Osteoblast (primary cell): ENCODE data around the gene TAF4. TPM values are rescaled to one million over a fixed set of nuclear protein-coding genes. Genes with fewer than 3 reads are reported as not detected.
A peak's percentile ranks its signal among the peaks of the same experiment; 100 is the strongest.

ENCODE experiments used
- DNase-seq: peaks from one replicate; pipeline ENCODE4 v3.0.0; 2011; ENCODE audit warnings: low spot score, mixed read lengths; ENCODE audit not compliant: insufficient read length; ENCODE audit errors: missing footprints
- H2AFZ ChIP-seq: 2 replicates; pipeline ENCODE4 v1.6.0; 2011; ENCODE audit warnings: mild to moderate bottlenecking, low read length
- H3K27ac ChIP-seq: 2 replicates; pipeline ENCODE4 v1.5.1; 2011; ENCODE audit warnings: mild to moderate bottlenecking, low read depth, low read length, moderate library complexity
- H3K27me3 ChIP-seq: 2 replicates; pipeline ENCODE4 v1.6.0; 2012; ENCODE audit warnings: mild to moderate bottlenecking, control low read depth, inconsistent platforms, low read length, moderate library complexity; ENCODE audit not compliant: insufficient read depth
- H3K36me3 ChIP-seq: 2 replicates; pipeline ENCODE4 v1.5.1; 2011; ENCODE audit warnings: mild to moderate bottlenecking, low read length, control low read depth, moderate library complexity; ENCODE audit not compliant: insufficient read depth
- H3K4me1 ChIP-seq: 2 replicates; pipeline ENCODE4 v1.5.1; 2011; ENCODE audit warnings: mild to moderate bottlenecking, low read length, control low read depth, moderate library complexity; ENCODE audit not compliant: insufficient read depth
- H3K4me2 ChIP-seq: 2 replicates; pipeline ENCODE4 v1.6.0; 2011; ENCODE audit warnings: mild to moderate bottlenecking, low read length; ENCODE audit not compliant: insufficient read depth
- H3K4me3 ChIP-seq: fragments of 200-600 bp; sonication (generic); 3 replicates; pipeline ENCODE4 v1.5.1; 2012; ENCODE audit warnings: mild to moderate bottlenecking, low read length, inconsistent platforms; ENCODE audit not compliant: insufficient read depth
- H3K79me2 ChIP-seq: 2 replicates; pipeline ENCODE4 v1.6.0; 2012; ENCODE audit warnings: mild to moderate bottlenecking, low read length, control low read depth, inconsistent platforms; ENCODE audit not compliant: insufficient read depth
- H3K9me3 ChIP-seq: 2 replicates; pipeline ENCODE4 v1.5.1; 2011; ENCODE audit warnings: low read depth, low read length, control low read depth
- H4K20me1 ChIP-seq: 2 replicates; pipeline ENCODE4 v1.6.0; 2012; ENCODE audit warnings: mild to moderate bottlenecking, low read length, control low read depth; ENCODE audit not compliant: insufficient read depth
- CTCF ChIP-seq: IDR thresholded peaks from 2 replicates; pipeline ENCODE4 v1.5.1; 2011; ENCODE audit warnings: mild to moderate bottlenecking, low read depth, low read length, moderate library complexity; ENCODE audit errors: extremely low read depth
- total RNA-seq: library from RNA; depleted of rRNA; stranded (reverse); fragments of >200 nt; gene quantifications from 2 replicates; pipeline ENCODE4 v1.2.3, GENCODE V29; 2012

Gene TAF4
- total RNA-seq, 1 donor: 4.3 TPM

- no peak overlapping the region for H3K4me3 ChIP-seq
- no peaks in the 10 kb centered on the region for H3K27me3 ChIP-seq
- no peak for TF ChIP-seq CTCF
- H3K4me2 ChIP-seq: no peak overlapping the region
- no peak overlapping the region for H3K27ac ChIP-seq
- no peaks in the 10 kb centered on the region for H3K4me1 ChIP-seq
- H3K36me3 ChIP-seq: no peaks in the 10 kb centered on the region
- H3K79me2 ChIP-seq: peaks cover 84% of the 10 kb centered on the region
- peak; percentile 42 for DNase-seq
- no peaks in the 10 kb centered on the region for H3K9me3 ChIP-seq
- peaks cover 22% of the 10 kb centered on the region for H4K20me1 ChIP-seq
- H2AFZ ChIP-seq: no peak overlapping the region
Observed at GRCh38 chr20:62054451-62054953, 11.2 kb downstream of the TAF4 start.

- Histone ChIP-seq H4K20me1 (peaks cover 22% of the 10 kb centered on the region), H3K4me1 (no peaks in the 10 kb centered on the region), H3K36me3 (no peaks in the 10 kb centered on the region), H3K27ac (no peak overlapping the region), H3K4me3 (no peak overlapping the region), H3K27me3 (no peaks in the 10 kb centered on the region), H3K9me3 (no peaks in the 10 kb centered on the region), H3K4me2 (no peak overlapping the region), H2AFZ (no peak overlapping the region), H3K79me2 (peaks cover 85% of the 10 kb centered on the region)
- DNase-seq: peak; percentile 37
- no peak for TF ChIP-seq CTCF
Observed at GRCh38 chr20:62053465-62054196, 12.1 kb downstream of the TAF4 start.

- no peak for TF ChIP-seq CTCF
- H4K20me1 ChIP-seq: peaks cover 29% of the 10 kb centered on the region
- H3K79me2 ChIP-seq: peaks cover 91% of the 10 kb centered on the region
Observed at GRCh38 chr20:62052842-62053464, 12.7 kb downstream of the TAF4 start.

GRCh38 chr20:62052336-62052841, 13.3 kb downstream of the TAF4 start:
- no peaks in the 10 kb centered on the region for H3K4me1 ChIP-seq
- DNase-seq: no peak
- H3K36me3 ChIP-seq: no peaks in the 10 kb centered on the region
- peaks cover 95% of the 10 kb centered on the region for H3K79me2 ChIP-seq
- no peaks in the 10 kb centered on the region for H3K27me3 ChIP-seq
- H3K9me3 ChIP-seq: no peaks in the 10 kb centered on the region
- H3K4me2 ChIP-seq: no peak overlapping the region
- no peak overlapping the region for H2AFZ ChIP-seq
- no peak for TF ChIP-seq CTCF
- no peak overlapping the region for H3K4me3 ChIP-seq
- peaks cover 30% of the 10 kb centered on the region for H4K20me1 ChIP-seq
- H3K27ac ChIP-seq: no peak overlapping the region

More at GRCh38 chr20:62052842-62053464, 12.7 kb downstream of the TAF4 start:
- Histone ChIP-seq H3K36me3 (no peaks in the 10 kb centered on the region), H3K4me3 (no peak overlapping the region), H2AFZ (no peak overlapping the region), H3K27ac (no peak overlapping the region), H3K4me2 (no peak overlapping the region), H3K9me3 (no peaks in the 10 kb centered on the region), H3K4me1 (no peaks in the 10 kb centered on the region), H3K27me3 (no peaks in the 10 kb centered on the region)
- no peak for DNase-seq
